K562 (cell line): ENCODE measurements around the gene CHTF8. TPM values are rescaled to one million over a fixed set of nuclear protein-coding genes. Genes with fewer than 3 reads are reported as not detected.
A peak's percentile ranks its signal among the peaks of the same experiment; 100 is the strongest.

Source experiments
- CHCHD3 ChIP-seq: fragments of 250-450 bp; sonication (Bioruptor Pico); IDR thresholded peaks from 2 replicates; pipeline ENCODE4 v2.1.2; 2022; ENCODE audit warnings: mild to moderate bottlenecking
- CHD2 ChIP-seq: IDR thresholded peaks from 2 replicates; pipeline ENCODE4 v1.6.1; 2011; ENCODE audit warnings: low read depth, low read length
- HMGN3 ChIP-seq: IDR thresholded peaks from 2 replicates; pipeline ENCODE4 v1.6.1; 2011; ENCODE audit warnings: borderline replicate concordance, low read depth, mild to moderate bottlenecking, mixed read lengths, low read length; ENCODE audit not compliant: insufficient read length; ENCODE audit errors: extremely low read depth
- MCM3 ChIP-seq: fragments of 450-650 bp; IDR thresholded peaks from 2 replicates; pipeline ENCODE4 v1.6.1; 2016
- MNT ChIP-seq, 2 experiments: fragments of 450-650 bp; conservative IDR thresholded peaks; 2 replicates each; pipeline ENCODE4 v1.6.1; 2017; ENCODE audit warnings: mild to moderate bottlenecking in 2 of 2, moderate library complexity in 2 of 2
- PBX2 ChIP-seq, 2 experiments: IDR thresholded peaks in 1 of 2; conservative IDR thresholded peaks in 1 of 2; 2 replicates each; pipeline ENCODE4 v1.6.1; 2016; ENCODE audit warnings: low read depth in 2 of 2, mild to moderate bottlenecking in 1 of 2, missing compliant biosample characterization in 1 of 2, missing genetic modification characterization in 1 of 2, moderate library complexity in 1 of 2
- PHB2 ChIP-seq: fragments of 450-650 bp; IDR thresholded peaks from 2 replicates; pipeline ENCODE4 v1.6.1; 2017; ENCODE audit warnings: low read depth
- SIX5 ChIP-seq, 2 experiments: IDR thresholded peaks; 2 replicates each; pipeline ENCODE4 v1.6.1; 2011; ENCODE audit warnings: low read length in 2 of 2, borderline replicate concordance in 1 of 2, low read depth in 1 of 2, mild to moderate bottlenecking in 1 of 2, moderate library complexity in 1 of 2; ENCODE audit not compliant: insufficient read depth in 1 of 2
- TCF15 ChIP-seq: fragments of 250-450 bp; sonication (Bioruptor Pico); IDR thresholded peaks from 2 replicates; pipeline ENCODE4 v1.8.0; 2022; ENCODE audit warnings: moderate library complexity, mild to moderate bottlenecking, inconsistent platforms
- TSC22D4 ChIP-seq: fragments of 450-650 bp; IDR thresholded peaks from 2 replicates; pipeline ENCODE4 v1.6.1; 2016; ENCODE audit warnings: missing genetic modification characterization, missing biosample characterization, control low read depth
- ZNF384 ChIP-seq: IDR thresholded peaks from 2 replicates; pipeline ENCODE4 v1.6.1; 2012; ENCODE audit warnings: low read depth, low read length, improper control_type of control experiment
- ZNF512 ChIP-seq: IDR thresholded peaks from 2 replicates; pipeline ENCODE4 v1.6.1; 2016; ENCODE audit warnings: missing genetic modification characterization, missing compliant biosample characterization
- ZNF639 ChIP-seq, 2 experiments: fragments of 200-800 bp in 1 of 2; sonication (Bioruptor generic) in 1 of 2; sonication (generic) in 1 of 2; formaldehyde crosslinking in 1 of 2; IDR thresholded peaks in 1 of 2; conservative IDR thresholded peaks in 1 of 2; 2 replicates each; pipeline versions ENCODE4 v1.5.0 to v1.6.1; 2016 to 2020; ENCODE audit warnings: missing compliant biosample characterization in 1 of 2, missing genetic modification characterization in 1 of 2, missing genetic modification reagents in 1 of 2
- ZSCAN32 ChIP-seq: fragments of 450-650 bp; formaldehyde crosslinking; IDR thresholded peaks from 2 replicates; pipeline ENCODE4 v1.4.0; 2020; ENCODE audit warnings: mild to moderate bottlenecking, moderate library complexity
- polyA plus RNA-seq, 8 experiments: library from polyadenylated mRNA; depleted of rRNA in 4 of 8; stranded (reverse) in 5 of 8; unstranded in 3 of 8; fragments of >200 nt; fragmentation: Nextera tagmentation in 2 of 8; fragmentation: Illumina TruSeq in 1 of 8; extraction: Ambion mirVana in 2 of 8; extraction: Trizol in 1 of 8; gene quantifications; 2 replicates each; pipeline versions ENCODE4 v1.2.1 to v1.2.3, GENCODE V29; 2011 to 2014; ENCODE audit warnings: inconsistent platforms in 1 of 8, missing spikeins in 1 of 8
- total RNA-seq, 7 experiments: library from RNA; depleted of rRNA in 6 of 7; stranded (reverse); fragments of >200 nt in 6 of 7; fragmentation: Illumina TruSeq in 2 of 7; extraction: Trizol in 2 of 7; gene quantifications; 2 replicates each; pipeline versions ENCODE4 v1.2.1 to v1.2.3, GENCODE V29; 2011 to 2021; ENCODE audit warnings: low replicate concordance in 1 of 7
- TF ChIP-seq, protein P1 (sequence below): fragments of 450-650 bp; formaldehyde crosslinking; IDR thresholded peaks from 2 replicates; pipeline ENCODE4 v1.4.0; 2020; ENCODE audit warnings: mild to moderate bottlenecking, moderate library complexity

The CHTF8 gene
- total and polyA plus RNA-seq, 9 of the 15 experiments (the other 6 are each of a cell fraction or from before 2014, with no cell fraction given): 20.2 to 199 (median 108) TPM

DNA sequence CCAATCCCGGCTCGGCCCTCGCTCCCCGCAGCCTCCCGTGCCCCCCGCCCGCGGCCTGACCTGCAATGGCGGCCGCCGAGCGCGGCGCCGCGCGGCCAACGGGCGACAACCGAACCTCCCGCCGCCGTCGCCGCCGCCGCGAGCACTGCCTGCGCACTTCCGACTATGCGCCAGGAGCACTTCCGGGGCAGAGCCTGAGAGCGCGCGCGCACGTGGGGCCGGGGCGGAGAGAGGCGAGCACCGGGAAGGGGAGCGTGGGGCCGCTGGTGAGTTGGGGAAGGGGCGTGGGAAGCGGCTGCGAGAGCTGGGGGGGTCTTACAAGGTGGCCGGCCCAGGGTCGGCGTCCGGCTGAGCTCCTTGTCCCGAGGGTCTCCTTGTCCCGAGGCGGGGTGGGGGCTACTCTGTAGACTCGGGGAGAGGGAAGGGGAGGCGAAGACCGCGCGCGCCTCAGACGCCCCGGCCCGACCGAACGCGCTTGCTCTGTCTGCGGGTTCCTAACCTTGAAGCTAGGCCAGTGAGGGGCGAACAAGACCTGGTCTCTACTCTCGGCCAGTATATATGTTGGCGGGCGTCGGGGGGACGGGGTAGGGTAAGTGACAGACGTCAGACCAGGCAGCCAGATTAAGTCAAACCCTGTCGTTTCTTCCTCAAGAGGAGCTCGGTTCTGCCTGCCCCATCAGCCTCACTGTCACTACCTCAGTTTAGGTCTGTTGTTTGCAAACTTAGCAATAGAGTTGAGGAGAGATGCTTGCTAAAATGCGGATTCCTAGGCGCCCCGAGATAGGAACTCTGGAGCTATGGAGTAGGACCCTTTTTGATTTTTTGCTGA, at the start of gene CHTF8, which contains the start of gene UTP4 (continued):
- TF ChIP-seq PBX2 (CRISPR knock-in tag; IDR thresholded peaks at IDR 0.05; ENCODE audit: low read depth) (no peak), PBX2 (tag; conservative IDR thresholded peaks at IDR 0.05; ENCODE audit: low read depth) (no peak), TSC22D4 (tag) (no peak), CHD2 (no peak), ZNF639 (CRISPR knock-in tag; conservative IDR thresholded peaks at IDR 0.05 in 1 of 2, IDR thresholded peaks at IDR 0.05 in 1 of 2) (peak in 1 of 2 experiments; percentile 100; a peak in 2 of 4 replicates), HMGN3 (no peak), PHB2 (no peak), CHCHD3 (CRISPR knock-in tag) (no peak), ZNF384 (no peak), ZSCAN32 (CRISPR knock-in tag) (no peak), TCF15 (CRISPR knock-in tag) (no peak), MNT (conservative IDR thresholded peaks at IDR 0.05) (peak; percentile 99), ZNF512 (tag) (no peak), MCM3 (no peak), SIX5 (IDR thresholded peaks at IDR 0.05; ENCODE audit: borderline replicate concordance in 1 of 2, insufficient read depth in 1 of 2, low read depth in 1 of 2, low read length in 2 of 2) (no peak; a peak in 1 of 4 replicates)
- TF ChIP-seq, protein P1, sequence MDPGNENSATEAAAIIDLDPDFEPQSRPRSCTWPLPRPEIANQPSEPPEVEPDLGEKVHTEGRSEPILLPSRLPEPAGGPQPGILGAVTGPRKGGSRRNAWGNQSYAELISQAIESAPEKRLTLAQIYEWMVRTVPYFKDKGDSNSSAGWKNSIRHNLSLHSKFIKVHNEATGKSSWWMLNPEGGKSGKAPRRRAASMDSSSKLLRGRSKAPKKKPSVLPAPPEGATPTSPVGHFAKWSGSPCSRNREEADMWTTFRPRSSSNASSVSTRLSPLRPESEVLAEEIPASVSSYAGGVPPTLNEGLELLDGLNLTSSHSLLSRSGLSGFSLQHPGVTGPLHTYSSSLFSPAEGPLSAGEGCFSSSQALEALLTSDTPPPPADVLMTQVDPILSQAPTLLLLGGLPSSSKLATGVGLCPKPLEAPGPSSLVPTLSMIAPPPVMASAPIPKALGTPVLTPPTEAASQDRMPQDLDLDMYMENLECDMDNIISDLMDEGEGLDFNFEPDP (CRISPR knock-in tag): no peak
